Measurements from ENCODE around the gene NDUFV2. TPM values are rescaled to one million over a fixed set of nuclear protein-coding genes. Genes with fewer than 3 reads are reported as not detected.

The NDUFV2 gene
- total RNA-seq, 4 donors from 2014 or later = 62.4 to 91.3 (median 74.6) TPM

GRCh38 chr18:9094307-9095226 lies 7.9 kb upstream of the NDUFV2 start:
- DNase-seq (ENCODE audit: low spot score in 2 of 2) = no peak
- no peaks in the 10 kb centered on the region for H3K27me3 ChIP-seq
- peak overlapping the region in 1 of 4 donors; percentile 57 for H3K27ac ChIP-seq
- 68 to 73% methylated on average over 7 of the region's 7 CpGs for WGBS, 2 donors
- no peak overlapping the region for H3K4me3 ChIP-seq
- H3K4me1 ChIP-seq = peaks cover 0 to 12% (median 2%) of the 10 kb centered on the region in 4 donors
- no peaks in the 10 kb centered on the region for H3K9me3 ChIP-seq
- TF ChIP-seq POLR2A (IDR thresholded peaks at IDR 0.05) (no peak), CTCF (IDR thresholded peaks at IDR 0.05) (no peak), EP300 (IDR thresholded peaks at IDR 0.05) (no peak)
- no peaks in the 10 kb centered on the region for H3K36me3 ChIP-seq

- peak overlapping the region in 2 of 4 donors; percentile 8 to 57 for H3K27ac ChIP-seq
- DNase-seq (ENCODE audit: low spot score in 2 of 2) = no peak
Measured at GRCh38 chr18:9095297-9096006, 7.0 kb upstream of the NDUFV2 start.

GRCh38 chr18:9096007-9096371 lies 6.5 kb upstream of the NDUFV2 start:
- Histone ChIP-seq H3K27me3 (no peaks in the 10 kb centered on the region), H3K4me1 (peaks cover 0 to 12% (median 2%) of the 10 kb centered on the region in 4 donors), H3K27ac (no peak overlapping the region), H3K4me3 (no peak overlapping the region), H3K9me3 (no peaks in the 10 kb centered on the region), H3K36me3 (no peaks in the 10 kb centered on the region)
- WGBS, 2 donors = 66 to 69% methylated on average over 3 of the region's 3 CpGs
- TF ChIP-seq EP300 (IDR thresholded peaks at IDR 0.05) = no peak
- DNase-seq (ENCODE audit: low spot score in 2 of 2) = no peak

More at GRCh38 chr18:9095297-9096006, 7.0 kb upstream of the NDUFV2 start:
- no peak overlapping the region for H3K4me3 ChIP-seq
- TF ChIP-seq POLR2A (IDR thresholded peaks at IDR 0.05) (no peak), EP300 (IDR thresholded peaks at IDR 0.05) (no peak), CTCF (IDR thresholded peaks at IDR 0.05) (no peak)
- H3K36me3 ChIP-seq = no peaks in the 10 kb centered on the region
- H3K9me3 ChIP-seq = no peaks in the 10 kb centered on the region
- WGBS, 2 donors = 49 to 50% methylated on average over 9 of the region's 9 CpGs
- H3K4me1 ChIP-seq = peaks cover 0 to 12% (median 2%) of the 10 kb centered on the region in 4 donors
- H3K27me3 ChIP-seq = no peaks in the 10 kb centered on the region

- Histone ChIP-seq H3K36me3 (no peaks in the 10 kb centered on the region), H3K27ac (no peak overlapping the region), H3K4me3 (no peak overlapping the region), H3K9me3 (no peaks in the 10 kb centered on the region), H3K4me1 (peaks cover 0 to 12% (median 4%) of the 10 kb centered on the region in 4 donors), H3K27me3 (no peaks in the 10 kb centered on the region)
- no peak for DNase-seq (ENCODE audit: low spot score in 2 of 2)
- WGBS, 2 donors = 81 to 87% methylated on average over 2 of the region's 2 CpGs
- TF ChIP-seq POLR2A (IDR thresholded peaks at IDR 0.05) (no peak), EP300 (IDR thresholded peaks at IDR 0.05) (no peak), CTCF (IDR thresholded peaks at IDR 0.05) (no peak)
Measured at GRCh38 chr18:9096685-9097084, 5.8 kb upstream of the NDUFV2 start.

GRCh38 chr18:9097349-9097748 lies 5.2 kb upstream of the NDUFV2 start:
- no peak overlapping the region for H3K4me3 ChIP-seq
- no peaks in the 10 kb centered on the region for H3K36me3 ChIP-seq
- 72 to 79% methylated on average over 2 of the region's 2 CpGs for WGBS, 2 donors
- no peak for DNase-seq (ENCODE audit: low spot score in 2 of 2)
- H3K9me3 ChIP-seq = no peaks in the 10 kb centered on the region
- H3K27ac ChIP-seq = no peak overlapping the region
- no peaks in the 10 kb centered on the region for H3K27me3 ChIP-seq
- peaks cover 0 to 12% (median 5%) of the 10 kb centered on the region in 4 donors for H3K4me1 ChIP-seq
- TF ChIP-seq EP300 (IDR thresholded peaks at IDR 0.05) (no peak), POLR2A (IDR thresholded peaks at IDR 0.05) (no peak), CTCF (IDR thresholded peaks at IDR 0.05) (no peak)

Measured in tibial nerve (tissue), 4 donors.